Measurements from ENCODE around the gene PKMYT1.

- TF ChIP-seq CTCF (IDR thresholded peaks at IDR 0.05) (no peak), MAFK (IDR thresholded peaks at IDR 0.05; ENCODE audit: partially characterized antibody) (no peak), CEBPB (IDR thresholded peaks at IDR 0.05) (no peak)
Measured at GRCh38 chr16:3026003-3026378, 45.7 kb upstream of the PKMYT1 start.

Data from A549 (cell line).